Mucosa of descending colon (tissue), 3 donors: Measurements from ENCODE around the gene NAP1L4. TPM values are rescaled to one million over a fixed set of nuclear protein-coding genes. Genes with fewer than 3 reads are reported as not detected.

Experiments used
- ATAC-seq: fragments of 200-7000 bp; cut with Tn5 transposase; one replicate; pipeline ENCODE4 v1.9.1; 2020; ENCODE audit warnings: mild to moderate bottlenecking, moderate library complexity
- DNase-seq, 3 donors: peaks; one replicate each; pipeline ENCODE4 v3.0.0-alpha.2; 2020
- H3K36me3 ChIP-seq: fragments of 200-600 bp; one replicate; pipeline ENCODE4 v1.8.0; 2021; ENCODE audit warnings: low read depth, mild to moderate bottlenecking
- H3K4me1 ChIP-seq: fragments of 200-600 bp; one replicate; pipeline ENCODE4 v1.8.0; 2021; ENCODE audit warnings: low read depth, mild to moderate bottlenecking
- H3K4me3 ChIP-seq: fragments of 200-600 bp; one replicate; pipeline ENCODE4 v1.8.0; 2021; ENCODE audit warnings: mild to moderate bottlenecking
- H3K9me3 ChIP-seq: fragments of 200-600 bp; one replicate; pipeline ENCODE4 v1.8.0; 2021; ENCODE audit warnings: mild to moderate bottlenecking
- intact Hi-C, 2 donors: fragments of 100-400 bp; cut with DNase I in 1 of 2; cut with micrococcal nuclease in 1 of 2; formaldehyde crosslinking; loops; one replicate each; pipeline versions ENCODE4 v1.11.0 to v1.11.1; 2022; cut with DNase I, micrococcal nuclease
- total RNA-seq, 3 donors: library from RNA; stranded (reverse); fragmentation: NEBNext Ultra II Directional in 2 of 3; extraction: Animal tissue kit (Norgen Biotek cat#: 25700) in 2 of 3; gene quantifications; one replicate each; pipeline versions ENCODE4 v1.2.1 to v1.2.4, GENCODE V29; 2021 to 2023
- TF ChIP-seq, protein P1 (sequence below): fragments of 200-600 bp; IDR thresholded peaks from one replicate; pipeline ENCODE4 v1.8.0; 2022; ENCODE audit warnings: antibody characterized with exemption, mild to moderate bottlenecking
- donor health status: DM: no; HTN: no; CAD: no; lungs with moderate emphysema.
- donor health status: DM: no; HTN: no; CAD: no.
- donor health status: DM: no; HTN: yes; CAD: no.

Gene NAP1L4
- total RNA-seq, 3 donors from 2014 or later = 94.0 to 116 (median 99.8) TPM

DNA sequence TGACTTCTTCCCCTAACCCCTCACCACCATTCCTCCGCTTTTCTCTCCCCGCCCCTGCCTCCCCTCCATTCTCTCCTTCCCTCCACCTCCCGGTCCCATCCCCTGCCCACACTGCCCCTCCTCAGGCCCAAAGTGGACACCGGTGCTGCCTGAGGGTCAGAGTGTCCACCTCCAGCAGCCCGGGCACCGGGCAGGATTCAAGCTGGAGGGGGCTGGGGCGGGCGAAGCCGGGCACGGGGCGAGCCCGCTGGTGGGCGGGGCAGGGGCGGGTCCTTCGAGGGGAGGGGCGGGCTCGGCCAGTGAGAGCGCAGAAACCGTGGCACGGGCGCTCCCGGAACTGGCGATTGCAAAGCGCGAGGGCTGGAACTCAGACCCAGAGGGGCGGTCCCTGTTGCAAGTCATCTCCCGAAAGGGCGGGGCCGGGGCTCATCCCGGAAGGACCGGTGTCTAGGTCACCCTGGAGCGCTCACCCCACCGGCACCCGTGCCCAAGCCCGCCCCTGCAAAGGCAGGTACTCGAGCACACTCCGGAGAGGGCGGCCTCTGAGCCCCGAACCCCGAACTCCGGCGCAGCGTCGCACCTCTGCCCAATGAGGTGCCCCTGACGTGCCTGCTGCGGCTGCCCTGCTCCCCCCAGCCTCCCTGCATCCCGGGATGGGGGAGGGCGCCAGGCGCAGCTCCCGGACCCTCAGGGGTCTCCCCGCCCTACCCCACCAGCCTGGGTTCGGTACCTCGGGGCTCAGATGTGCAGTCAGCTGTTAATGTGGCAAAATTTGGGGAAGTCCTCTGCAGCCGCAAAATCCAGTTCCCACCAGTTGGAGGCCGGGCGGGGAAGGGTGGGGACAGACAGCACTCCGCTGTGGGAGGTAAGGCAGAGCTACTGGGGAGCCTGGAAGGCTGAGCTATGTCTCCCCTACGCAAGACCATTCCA is 90.0 kb downstream of the NAP1L4 start:
- Histone ChIP-seq H3K36me3 (no peaks in the 10 kb centered on the region), H3K4me3 (peak overlapping the region; percentile 57), H3K4me1 (peaks cover 16% of the 10 kb centered on the region), H3K9me3 (no peaks in the 10 kb centered on the region)
- DNase-seq = peak; percentile 98 to 100 (median 98)
- intact Hi-C loops = no loop called here
- TF ChIP-seq, protein P1, sequence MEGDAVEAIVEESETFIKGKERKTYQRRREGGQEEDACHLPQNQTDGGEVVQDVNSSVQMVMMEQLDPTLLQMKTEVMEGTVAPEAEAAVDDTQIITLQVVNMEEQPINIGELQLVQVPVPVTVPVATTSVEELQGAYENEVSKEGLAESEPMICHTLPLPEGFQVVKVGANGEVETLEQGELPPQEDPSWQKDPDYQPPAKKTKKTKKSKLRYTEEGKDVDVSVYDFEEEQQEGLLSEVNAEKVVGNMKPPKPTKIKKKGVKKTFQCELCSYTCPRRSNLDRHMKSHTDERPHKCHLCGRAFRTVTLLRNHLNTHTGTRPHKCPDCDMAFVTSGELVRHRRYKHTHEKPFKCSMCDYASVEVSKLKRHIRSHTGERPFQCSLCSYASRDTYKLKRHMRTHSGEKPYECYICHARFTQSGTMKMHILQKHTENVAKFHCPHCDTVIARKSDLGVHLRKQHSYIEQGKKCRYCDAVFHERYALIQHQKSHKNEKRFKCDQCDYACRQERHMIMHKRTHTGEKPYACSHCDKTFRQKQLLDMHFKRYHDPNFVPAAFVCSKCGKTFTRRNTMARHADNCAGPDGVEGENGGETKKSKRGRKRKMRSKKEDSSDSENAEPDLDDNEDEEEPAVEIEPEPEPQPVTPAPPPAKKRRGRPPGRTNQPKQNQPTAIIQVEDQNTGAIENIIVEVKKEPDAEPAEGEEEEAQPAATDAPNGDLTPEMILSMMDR = no peak
- ATAC-seq = peak; percentile 81

DNA sequence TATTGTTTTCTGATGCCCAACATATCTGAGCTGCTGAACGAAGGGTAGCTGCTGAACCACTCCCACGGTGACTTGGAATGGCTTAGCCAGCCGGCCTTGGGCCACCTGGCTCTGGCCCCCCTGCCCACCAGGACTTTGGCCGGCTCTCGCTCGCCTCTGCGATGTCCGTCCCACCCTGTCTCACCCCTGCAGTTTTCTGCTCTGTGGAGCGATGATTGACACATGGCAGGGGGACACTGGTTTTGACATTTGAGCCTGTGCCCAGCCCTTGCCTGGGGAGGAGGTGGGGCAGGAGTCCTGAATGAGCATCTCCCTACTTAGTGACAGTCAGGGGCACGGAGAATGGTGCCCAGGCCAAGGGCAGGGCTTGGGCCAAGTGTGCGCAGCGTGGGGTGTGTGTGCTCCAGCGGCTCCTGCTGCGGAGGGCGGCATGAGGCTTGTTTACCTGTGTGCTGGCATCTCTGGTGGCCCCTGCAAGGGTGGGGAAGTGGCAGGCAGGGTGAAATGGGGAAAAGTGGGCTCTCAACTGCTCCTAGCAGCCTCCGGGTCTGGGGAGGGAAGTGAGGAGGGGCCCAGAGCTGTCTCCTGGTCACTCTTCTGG is 90.8 kb downstream of the NAP1L4 start:
- H3K9me3 ChIP-seq = no peaks in the 10 kb centered on the region
- H3K36me3 ChIP-seq = no peaks in the 10 kb centered on the region
- DNase-seq (no peak), ATAC-seq (no peak)
- H3K4me3 ChIP-seq = no peak overlapping the region
- H3K4me1 ChIP-seq = peaks cover 16% of the 10 kb centered on the region
- TF ChIP-seq, protein P1 = no peak
- intact Hi-C loops = no loop called here

- Histone ChIP-seq H3K4me1 (peaks cover 14% of the 10 kb centered on the region), H3K4me3 (no peak overlapping the region), H3K36me3 (no peaks in the 10 kb centered on the region), H3K9me3 (no peaks in the 10 kb centered on the region)
- no peak for DNase-seq
- intact Hi-C loops = loop anchor here in 1 of 2 donors (10.0 kb wide), 1 partner anchor 474 kb away; no protein-coding TSS in a partner anchor
- TF ChIP-seq, protein P1 = no peak
- no peak for ATAC-seq
These were observed 92.9 kb downstream of the NAP1L4 start for GRCh38 chr11:2899080-2899783.

- Histone ChIP-seq H3K4me1 (peaks cover 9% of the 10 kb centered on the region), H3K4me3 (no peak overlapping the region), H3K36me3 (no peaks in the 10 kb centered on the region), H3K9me3 (no peaks in the 10 kb centered on the region)
- intact Hi-C loops = loop anchor here in 1 of 2 donors (10.0 kb wide), 1 partner anchor 474 kb away; no protein-coding TSS in a partner anchor
- DNase-seq (peak; percentile 57 to 85 (median 59)), ATAC-seq (no peak)
- TF ChIP-seq, protein P1 = no peak
These were observed 93.6 kb downstream of the NAP1L4 start for GRCh38 chr11:2898366-2899079.

DNA sequence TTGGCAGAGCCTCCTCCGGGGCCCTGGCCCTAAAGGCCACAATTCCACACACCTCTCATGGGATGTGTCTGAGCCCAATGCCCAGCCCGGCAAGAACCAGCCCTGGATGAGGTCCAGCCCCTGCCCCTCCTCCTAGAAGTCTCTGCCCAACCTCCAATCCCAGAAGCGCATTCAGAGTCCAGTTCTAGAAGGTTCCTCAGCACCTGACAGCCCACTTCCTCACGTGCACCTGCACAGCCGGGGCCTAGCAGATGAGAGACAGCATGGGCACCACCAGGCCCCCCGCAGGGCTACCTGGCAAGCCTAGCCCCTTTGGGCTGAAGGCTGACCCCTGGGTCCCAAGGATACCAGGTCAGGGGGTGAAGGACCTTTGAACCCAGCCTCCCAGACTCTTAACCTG is 95.1 kb downstream of the NAP1L4 start:
- Histone ChIP-seq H3K4me3 (no peak overlapping the region), H3K4me1 (peaks cover 9% of the 10 kb centered on the region), H3K9me3 (no peaks in the 10 kb centered on the region), H3K36me3 (no peaks in the 10 kb centered on the region)
- DNase-seq (peak in 2 of 3 donors; percentile 23 to 39), ATAC-seq (no peak)
- intact Hi-C loops = loop anchor here in 1 of 2 donors (10.0 kb wide), 1 partner anchor 472 kb away; no protein-coding TSS in a partner anchor
- TF ChIP-seq, protein P1 = no peak
